Brain pericyte (primary cell): ENCODE measurements around the gene B3GLCT.

ENCODE experiments used
- DNase-seq: peaks from one replicate; pipeline ENCODE4 v3.0.0-alpha.2; 2012; ENCODE audit warnings: low read depth, low spot score

B3GLCT gene

GRCh38 chr13:31350560-31350959, 150.8 kb downstream of the B3GLCT start:
- no peak for DNase-seq

- DNase-seq = no peak
Measured at GRCh38 chr13:31351376-31351775, 151.6 kb downstream of the B3GLCT start.

GRCh38 chr13:31352467-31352866, 152.7 kb downstream of the B3GLCT start:
- DNase-seq = no peak

GRCh38 chr13:31355001-31355400, 155.2 kb downstream of the B3GLCT start:
- no peak for DNase-seq

GRCh38 chr13:31356991-31357390, 157.2 kb downstream of the B3GLCT start:
- no peak for DNase-seq

GRCh38 chr13:31357581-31357980, 157.8 kb downstream of the B3GLCT start:
- no peak for DNase-seq

GRCh38 chr13:31361673-31362072, 161.9 kb downstream of the B3GLCT start:
- DNase-seq = no peak

- no peak for DNase-seq
Measured at GRCh38 chr13:31365630-31366029, 165.9 kb downstream of the B3GLCT start.

- no peak for DNase-seq
Measured at GRCh38 chr13:31367410-31367809, 167.6 kb downstream of the B3GLCT start.

- DNase-seq = no peak
Measured at GRCh38 chr13:31369213-31369612, 169.4 kb downstream of the B3GLCT start.

GRCh38 chr13:31372454-31372853, 172.7 kb downstream of the B3GLCT start:
- no peak for DNase-seq

GRCh38 chr13:31374682-31375081, 174.9 kb downstream of the B3GLCT start:
- no peak for DNase-seq

- DNase-seq = no peak
Measured at GRCh38 chr13:31377946-31378345, 178.2 kb downstream of the B3GLCT start.

- DNase-seq = no peak
Measured at GRCh38 chr13:31380715-31381114, 180.9 kb downstream of the B3GLCT start.
